Activated CD4-positive, alpha-beta T cell treated with anti-CD3 and anti-CD28 coated beads for 1 hour (primary cell): ENCODE data around the gene SORCS2.

Experiments
- DNase-seq: peaks from one replicate; pipeline ENCODE4 v3.0.0-alpha.2; 2020

The SORCS2 gene

DNA sequence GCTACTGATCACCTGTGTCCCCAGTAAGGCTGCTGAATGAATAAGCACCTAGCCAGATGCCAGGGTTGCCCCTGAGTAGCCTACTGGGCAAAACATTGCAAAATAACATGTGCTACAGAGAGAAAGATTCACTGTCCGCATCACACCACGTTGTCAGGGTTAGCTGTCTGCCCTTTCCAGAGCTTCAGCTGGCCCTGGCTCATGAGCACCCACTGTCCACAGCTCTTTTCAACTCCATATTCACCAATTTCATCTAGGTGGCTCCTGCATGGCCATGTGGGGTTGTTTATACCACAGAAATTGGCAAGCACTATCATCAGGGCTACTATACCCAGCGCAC is 470.1 kb downstream of the SORCS2 start:
- DNase-seq: no peak

DNA sequence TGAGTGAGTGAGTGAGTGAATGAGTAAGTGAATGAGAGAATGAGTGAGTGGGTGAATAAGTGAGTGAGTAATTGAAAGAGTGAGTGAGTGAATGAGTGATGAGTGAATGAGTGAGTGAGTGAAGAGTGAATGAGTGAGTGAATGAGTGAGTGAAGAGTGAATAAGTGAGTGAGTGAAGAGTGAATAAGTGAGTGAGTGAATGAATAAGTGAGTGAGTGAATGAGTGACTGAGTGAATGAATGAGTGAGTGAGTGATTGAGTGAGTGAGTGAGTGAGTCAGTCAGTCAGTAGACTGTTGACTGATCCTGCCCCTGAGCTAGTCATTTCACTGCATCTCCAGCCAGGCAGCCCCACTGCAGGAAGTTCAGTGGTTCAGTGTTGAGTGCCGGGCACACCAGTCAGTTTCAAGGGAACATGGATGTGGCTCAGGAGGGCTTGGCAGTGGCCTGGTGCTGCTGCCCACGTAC is 470.8 kb downstream of the SORCS2 start:
- DNase-seq: no peak

DNA sequence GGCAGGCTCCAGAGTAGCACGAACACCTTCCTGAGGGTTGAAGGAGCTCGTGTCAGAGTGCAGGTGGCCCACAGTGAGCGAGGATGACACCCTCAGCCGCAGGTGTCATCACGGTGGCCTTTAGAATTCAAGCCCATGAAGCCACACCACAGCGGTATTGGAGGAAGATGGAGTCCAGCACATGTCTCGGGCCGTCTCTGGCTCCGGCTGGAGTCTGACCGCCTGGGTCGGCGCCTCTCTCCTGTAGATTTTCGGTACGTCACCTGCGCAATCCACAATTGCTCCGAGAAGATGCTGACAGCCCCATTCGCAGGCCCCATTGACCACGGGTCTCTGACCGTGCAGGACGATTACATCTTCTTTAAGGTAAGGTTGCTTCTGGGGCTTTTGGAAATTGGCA is 471.8 kb downstream of the SORCS2 start:
- no peak for DNase-seq

DNA sequence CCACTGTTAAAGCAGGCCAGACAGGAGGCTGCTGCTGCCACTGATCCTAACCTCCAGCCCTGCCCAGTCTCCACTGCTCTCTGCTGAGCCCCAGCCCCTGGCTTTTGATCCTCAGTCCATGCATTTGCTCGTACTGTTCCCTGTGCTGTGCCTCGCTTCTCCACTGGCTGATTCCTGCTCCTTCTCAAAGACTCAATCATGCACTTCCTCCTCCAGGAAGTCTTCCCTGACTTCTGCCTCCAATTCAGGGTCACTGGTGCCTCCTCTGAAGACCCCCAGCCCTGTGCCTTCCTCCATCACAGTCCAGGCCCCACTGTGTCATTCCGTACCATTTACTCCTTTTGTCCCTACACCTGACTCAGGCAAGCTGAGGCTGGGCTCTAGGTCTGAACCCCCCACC is 473.0 kb downstream of the SORCS2 start:
- DNase-seq: no peak

DNA sequence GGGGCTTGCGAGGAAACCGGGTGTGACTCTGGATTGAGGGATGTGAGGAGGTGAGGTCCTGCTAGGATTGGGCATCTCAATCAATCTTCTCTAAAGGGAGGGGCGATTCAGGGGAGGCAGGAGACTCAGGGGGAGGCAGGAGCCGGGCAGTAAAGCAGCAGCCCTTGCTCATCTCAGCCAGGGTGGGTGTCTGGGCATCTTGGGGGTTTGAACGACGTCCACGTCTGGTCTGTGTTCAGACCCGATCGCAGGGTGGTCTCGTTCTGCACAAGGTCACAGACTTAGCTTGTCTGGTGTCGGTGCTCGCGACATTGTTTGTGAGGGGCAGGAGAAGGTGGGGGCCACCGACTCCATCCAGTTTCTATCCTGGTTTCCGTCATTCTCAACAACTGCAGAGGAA is 473.7 kb downstream of the SORCS2 start:
- no peak for DNase-seq

DNA sequence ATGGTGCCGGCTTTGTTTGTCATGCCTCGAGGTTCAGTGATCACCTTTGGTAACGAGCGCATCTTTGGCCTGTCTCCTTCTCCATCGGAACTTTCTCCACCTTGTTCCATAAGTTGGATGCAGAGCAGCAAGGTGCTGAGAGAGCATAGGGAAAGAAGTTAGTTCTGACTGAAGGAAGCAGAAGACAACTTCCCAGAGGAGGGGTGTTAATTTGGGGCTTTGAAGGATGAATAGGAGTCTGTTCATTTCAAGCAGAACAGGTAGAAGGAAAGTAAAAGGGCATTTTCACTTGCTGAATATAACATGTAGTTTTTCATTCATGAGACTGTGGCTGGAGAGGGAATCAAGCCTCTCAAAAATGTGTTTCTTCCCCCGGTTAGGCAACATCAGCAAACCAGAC is 474.4 kb downstream of the SORCS2 start:
- no peak for DNase-seq

DNA sequence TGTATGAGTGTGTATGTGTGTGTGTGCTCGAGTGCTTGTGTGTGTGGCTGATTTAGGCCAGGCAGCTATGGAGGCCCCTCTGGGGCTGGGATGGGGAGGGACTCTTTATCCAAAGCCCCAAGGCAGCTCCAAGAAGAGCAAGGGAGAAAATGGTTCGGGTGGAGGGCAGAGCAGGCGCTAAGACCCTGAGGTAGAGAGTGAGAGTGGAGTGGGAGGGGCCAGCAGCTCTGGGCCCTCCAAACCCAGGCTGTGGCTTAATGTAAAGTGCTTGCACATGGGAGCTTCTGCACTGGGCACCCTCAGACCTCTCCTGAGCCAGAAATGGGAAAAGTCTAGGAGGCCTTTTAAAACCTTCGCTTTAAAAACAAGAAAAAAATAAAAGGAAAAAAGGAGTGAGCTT is 475.9 kb downstream of the SORCS2 start:
- no peak for DNase-seq

DNA sequence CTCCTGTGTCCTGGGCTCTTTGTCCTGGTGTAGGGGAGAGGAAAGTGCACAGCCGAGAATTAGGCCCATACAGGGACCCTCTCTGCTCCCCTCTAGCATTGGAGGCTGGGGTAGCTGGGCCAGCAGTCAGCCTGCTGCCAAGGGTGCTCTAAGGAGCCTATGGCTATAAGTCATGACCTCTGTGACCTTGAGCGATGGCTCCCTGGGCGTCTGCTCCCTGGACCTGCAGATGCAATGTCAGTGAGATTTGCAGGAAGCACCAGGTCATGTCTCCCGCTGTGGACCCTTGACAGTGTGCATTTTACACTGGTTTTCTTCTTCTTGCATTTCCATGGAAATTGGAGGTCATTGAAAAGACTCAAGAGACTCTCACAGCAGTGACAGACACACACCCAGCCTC is 476.5 kb downstream of the SORCS2 start:
- DNase-seq: no peak

DNA sequence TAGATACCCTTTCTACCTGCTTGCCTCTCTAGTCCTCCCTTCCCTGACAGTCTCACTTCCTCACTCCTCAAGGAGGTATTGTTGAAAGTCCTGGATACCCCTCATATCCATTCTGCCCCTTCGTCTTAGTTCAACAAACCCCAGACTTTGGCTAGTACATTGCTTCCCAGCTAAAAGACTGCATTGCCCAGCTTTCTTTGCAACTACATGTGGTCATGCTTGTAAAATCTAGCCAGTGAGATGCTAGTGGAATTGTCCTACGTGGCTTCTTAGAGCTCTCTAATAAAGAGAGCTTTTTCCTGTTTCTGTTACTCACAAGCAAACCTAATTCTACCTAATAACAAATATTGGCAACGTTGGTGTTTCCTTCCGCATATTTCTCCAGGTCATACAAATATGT is 480.3 kb downstream of the SORCS2 start:
- no peak for DNase-seq

DNA sequence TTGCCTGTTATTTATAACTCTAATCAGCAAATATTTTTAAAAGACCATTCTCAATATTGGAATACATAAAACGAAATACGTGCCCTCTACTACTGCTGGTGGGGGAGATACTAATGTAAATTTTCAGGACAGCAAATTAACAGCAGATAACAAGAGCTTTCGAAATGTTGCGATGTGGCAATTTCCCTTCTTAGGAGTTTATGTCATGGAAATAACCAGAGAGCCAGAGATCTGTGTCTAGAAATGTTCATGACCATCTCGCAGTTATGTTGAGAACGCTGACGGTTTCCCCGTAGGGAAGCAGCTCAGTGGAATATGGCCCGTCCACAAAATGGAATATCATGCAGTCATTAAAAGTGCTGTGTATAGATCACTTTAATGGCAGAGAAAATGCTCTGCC is 480.8 kb downstream of the SORCS2 start:
- no peak for DNase-seq

DNA sequence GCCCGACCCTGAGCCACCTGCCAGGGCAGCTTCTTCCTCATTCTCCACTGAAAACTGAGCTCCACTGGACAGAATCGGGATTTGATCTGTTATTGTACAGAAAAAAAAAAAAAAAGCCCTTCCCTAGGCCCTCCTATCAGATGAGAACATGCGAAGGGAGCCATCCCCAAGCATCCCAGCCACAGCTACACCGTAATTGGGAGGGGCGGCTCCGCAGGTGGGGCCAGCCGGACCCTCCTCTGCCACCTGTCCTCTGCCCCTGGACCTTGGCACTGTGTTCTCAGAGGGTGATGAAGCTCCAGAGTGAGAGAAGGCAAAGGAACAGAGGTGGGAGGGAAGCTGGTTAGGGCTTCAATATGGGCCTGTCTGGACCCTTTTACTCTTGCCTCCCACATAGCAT is 482.4 kb downstream of the SORCS2 start:
- DNase-seq: no peak

DNA sequence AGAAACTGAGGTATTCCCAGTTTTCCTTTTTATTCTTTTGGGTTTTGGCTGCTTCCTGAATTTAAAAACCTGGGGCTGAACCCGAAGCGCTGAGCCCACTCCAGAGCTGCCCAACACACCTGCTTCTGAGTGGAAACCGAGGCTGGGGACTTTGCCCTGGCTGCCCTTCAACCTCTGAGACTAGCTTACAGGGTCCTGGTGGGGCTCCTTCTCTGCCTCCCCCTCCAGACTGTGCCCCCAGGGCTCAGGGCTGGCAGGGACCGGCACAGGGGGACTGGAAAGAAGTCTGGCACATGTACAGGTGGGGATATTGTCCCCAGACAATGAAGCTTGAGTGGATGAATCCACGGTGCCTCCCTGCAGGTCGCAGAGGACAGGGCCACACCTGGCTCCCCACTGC is 482.8 kb downstream of the SORCS2 start:
- no peak for DNase-seq

DNA sequence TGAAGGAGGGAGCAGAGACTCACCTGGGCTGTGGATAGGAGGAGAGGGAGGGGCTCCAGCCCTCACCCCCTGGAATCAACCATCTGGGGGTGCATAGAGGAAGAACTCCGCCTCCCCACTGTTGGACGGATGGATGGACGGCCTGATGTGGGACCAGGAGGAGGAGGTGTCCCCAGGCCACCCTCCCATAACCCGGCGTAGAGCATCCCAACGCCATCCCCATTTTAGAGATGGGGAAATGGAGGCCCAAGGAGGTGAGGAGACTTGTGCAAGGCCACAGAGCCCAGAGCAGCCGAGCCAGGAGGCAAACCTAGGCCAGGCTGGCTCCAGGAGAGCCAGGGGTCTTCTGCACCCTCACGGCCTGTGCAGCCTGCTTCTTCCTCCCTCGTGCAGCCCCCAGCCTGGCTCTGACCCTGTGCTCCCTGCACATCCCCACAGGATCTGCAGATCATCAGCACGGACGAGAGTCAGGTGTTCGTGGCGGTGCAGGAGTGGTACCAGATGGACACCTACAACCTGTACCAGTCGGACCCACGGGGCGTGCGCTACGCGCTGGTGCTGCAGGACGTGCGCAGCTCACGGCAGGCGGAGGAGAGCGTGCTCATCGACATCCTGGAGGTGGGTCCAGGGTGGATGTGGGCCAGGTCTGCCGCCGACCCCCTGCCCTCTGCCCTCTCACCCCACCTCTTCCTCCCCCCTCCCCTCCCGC is 483.4 kb downstream of the SORCS2 start:
- no peak for DNase-seq

DNA sequence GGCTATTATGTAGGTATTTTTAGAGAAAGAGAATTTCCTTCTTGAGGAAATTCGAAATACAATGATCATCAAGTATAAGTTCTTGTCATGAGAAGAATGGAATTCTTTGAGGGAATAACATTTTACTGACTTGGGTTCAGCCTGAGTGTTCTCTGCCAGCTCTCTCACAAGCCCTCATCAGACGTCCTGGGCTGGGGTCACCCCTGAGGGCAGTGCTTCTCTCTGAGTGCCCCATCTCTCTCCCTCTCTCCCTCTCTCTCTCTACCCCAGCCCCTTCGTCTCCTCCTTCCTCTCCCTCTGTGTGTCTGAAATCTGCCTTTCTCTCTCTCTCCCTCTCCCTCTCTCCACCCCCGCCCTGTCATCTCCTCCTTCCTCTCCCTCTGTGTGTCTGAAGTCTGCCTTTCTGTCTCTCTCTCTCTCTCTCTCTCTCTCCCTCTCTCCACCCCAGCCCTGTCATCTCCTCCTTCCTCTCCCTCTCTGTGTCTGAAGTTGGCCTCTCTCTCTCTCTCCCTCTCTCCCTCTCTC is 484.1 kb downstream of the SORCS2 start:
- DNase-seq: no peak

DNA sequence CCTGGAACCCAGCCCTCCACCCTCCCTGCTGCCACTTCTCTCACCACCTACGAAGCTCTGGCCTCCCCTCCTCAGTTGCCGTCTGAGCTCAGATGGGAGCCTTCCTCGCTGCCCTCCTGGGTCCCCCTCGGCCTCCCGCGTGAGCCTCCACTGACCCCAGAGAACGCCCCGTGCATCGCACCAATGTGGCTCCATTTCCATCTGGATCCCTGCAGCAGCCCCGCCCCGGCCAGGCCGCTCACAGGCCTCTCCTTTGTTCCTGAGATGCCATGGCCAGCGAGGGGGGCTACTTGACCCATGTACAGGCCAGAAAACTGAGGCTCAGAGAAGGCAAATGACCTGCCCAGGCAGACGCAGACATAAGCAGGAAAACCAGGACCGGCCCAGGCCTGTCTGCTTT is 484.7 kb downstream of the SORCS2 start:
- no peak for DNase-seq

DNA sequence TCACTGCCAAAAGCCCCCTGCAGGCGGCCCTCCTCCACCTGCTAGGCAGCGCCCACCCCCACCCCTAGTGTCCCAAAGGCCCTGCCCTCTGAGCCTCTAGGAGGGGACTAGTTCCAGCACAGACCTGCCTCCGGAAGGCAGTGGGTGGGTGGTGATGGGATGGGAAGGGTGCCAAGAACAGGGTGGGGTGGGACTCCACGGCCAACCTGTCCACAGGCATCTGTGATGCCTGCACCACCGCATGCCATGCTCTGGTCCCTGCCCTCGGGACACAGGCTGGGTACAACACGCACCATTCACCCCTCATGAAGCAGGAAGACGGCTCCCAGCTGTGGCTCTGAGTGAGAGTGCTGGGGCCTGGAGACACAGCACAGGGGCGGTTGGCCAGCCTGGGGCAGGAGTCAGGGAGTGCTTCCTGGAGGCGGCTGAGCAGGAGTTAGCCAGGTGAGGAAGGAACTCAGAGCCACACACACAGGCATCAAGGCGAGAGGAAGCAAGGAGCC is 485.5 kb downstream of the SORCS2 start:
- no peak for DNase-seq

DNA sequence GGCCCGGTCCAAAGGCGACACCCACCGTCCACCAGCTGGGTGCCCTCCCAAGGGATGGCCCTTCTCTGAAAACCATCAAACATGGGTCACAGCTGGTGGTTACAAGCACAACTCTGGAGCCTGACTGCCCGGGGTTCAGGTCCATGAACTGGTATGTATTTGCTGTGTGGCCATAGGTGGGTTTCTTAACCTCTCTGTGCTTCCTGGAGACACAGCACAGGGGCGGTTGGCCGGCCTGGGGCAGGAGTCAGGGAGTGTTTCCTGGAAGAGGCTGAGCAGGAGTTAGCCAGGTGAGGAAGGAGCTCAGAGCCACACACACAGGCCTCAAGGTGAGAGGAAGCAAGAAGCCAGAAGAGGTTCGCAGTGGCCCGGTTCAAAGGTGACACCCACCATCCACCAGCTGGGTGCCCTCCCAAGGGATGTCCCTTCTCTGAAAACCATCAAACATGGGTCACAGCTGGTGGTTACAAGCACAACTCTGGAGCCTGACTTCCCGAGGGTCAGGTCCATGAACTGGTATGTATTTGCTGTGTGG is 486.0 kb downstream of the SORCS2 start:
- DNase-seq: no peak

DNA sequence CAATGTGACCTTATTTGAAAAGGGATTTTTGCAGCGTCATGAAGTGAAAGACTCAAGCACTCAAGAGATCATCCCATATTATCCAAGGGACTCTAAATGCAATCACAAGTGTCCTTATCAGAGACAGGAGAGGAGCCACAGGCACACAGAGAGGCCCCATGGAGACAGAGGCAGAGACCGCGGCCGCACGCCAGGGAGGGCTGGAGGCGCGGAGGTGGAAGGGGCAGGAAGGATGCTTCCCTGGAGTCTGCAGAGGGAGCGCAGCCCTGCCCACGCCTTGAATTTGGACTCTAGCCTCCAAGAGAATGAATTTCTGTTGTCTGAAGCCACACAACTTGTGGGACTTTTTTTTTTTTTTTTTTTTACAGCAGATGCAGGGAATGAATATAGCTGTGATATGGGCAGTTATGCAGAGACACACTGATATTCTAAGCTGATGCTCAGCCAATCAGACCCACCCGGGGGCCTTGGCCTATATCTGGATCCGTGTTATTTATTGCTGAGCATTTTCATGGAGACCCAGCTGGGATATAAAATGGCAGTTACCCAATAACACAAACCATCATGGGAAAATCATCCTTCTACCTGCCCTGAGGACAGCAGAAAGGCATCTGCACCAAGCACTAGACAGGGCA is 487.2 kb downstream of the SORCS2 start:
- DNase-seq: no peak

DNA sequence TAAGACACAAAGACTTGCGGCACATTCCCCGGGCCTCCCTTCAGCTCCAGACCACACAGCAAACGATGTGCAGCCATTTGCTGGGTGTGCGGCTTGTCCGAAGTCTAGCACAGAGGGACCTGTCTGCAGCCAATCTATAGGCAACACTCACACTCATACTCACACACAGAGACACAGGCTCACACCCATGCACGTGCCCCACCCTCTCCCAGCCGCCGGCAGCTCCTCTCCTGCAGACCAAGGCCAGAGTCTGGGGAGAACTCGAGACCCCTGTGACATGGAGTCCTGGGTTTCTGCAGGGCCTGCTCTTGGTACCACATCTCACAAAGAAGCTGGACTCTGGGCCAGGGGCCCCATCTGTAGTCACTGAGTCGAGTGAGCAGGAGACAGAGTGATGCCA is 487.8 kb downstream of the SORCS2 start:
- DNase-seq: no peak

DNA sequence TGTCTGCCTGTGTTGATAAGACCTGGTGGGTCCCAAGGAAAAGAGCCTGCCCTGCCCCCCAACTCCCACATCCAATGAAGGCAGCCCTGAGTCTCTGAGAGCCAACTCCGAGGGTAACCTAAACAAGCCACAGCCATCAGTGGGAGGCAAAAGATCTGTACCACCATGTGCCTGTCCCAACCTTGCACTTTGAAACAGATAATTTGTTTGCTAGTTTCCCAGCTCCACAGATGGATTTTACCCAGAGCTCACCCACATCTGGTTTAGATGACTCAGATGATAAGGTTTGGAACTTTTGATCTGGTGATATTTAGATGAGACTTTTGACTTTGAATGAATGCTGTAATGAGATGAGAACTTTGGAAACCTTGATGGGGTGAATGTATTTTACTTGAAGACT is 488.4 kb downstream of the SORCS2 start:
- DNase-seq: no peak

DNA sequence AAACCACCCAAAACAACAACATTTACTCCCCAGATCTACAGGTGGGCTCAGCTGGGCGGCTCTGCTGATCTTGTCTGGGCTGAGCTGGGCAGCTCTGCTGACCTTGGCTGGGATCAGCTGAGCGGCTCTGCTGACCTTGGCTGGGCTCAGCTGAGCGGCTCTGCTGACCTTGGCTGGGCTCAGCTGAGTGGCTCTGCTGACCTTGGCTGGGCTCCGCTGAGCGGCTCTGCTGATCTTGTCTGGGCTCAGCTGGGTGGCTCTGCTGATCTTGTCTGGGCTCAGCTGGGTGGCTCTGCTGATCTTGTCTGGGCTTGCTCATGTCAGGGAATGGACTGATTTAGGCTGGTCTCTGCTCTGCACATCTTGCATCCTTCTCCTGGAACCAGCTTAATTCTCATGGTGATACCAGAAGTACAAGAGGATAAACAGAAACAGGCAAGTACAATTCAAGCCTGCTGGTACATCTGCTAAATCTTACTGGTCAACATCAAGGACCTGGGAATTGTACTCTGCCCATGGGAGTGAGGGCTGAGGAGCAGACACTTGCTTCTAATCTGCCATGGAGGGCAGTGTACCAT is 490.9 kb downstream of the SORCS2 start:
- no peak for DNase-seq

DNA sequence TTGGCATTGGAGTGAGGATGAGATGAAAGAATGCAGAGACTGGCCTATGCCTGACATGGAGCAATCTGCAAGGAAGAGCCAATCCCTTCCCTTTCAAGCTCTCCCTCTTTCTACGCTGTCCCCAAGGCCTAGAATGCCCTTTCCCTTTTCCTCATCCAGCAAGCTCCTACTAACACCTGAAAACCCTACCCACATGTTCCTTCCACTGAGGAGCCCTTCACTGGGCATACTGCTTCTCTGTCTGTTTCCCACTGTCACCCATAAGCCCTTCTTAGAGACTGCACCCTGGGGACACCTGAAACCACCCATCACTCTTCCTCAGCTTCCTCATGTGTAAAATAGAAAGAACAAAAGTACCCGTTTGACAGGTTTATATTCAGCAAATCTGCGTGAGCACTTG is 492.0 kb downstream of the SORCS2 start:
- DNase-seq: no peak

DNA sequence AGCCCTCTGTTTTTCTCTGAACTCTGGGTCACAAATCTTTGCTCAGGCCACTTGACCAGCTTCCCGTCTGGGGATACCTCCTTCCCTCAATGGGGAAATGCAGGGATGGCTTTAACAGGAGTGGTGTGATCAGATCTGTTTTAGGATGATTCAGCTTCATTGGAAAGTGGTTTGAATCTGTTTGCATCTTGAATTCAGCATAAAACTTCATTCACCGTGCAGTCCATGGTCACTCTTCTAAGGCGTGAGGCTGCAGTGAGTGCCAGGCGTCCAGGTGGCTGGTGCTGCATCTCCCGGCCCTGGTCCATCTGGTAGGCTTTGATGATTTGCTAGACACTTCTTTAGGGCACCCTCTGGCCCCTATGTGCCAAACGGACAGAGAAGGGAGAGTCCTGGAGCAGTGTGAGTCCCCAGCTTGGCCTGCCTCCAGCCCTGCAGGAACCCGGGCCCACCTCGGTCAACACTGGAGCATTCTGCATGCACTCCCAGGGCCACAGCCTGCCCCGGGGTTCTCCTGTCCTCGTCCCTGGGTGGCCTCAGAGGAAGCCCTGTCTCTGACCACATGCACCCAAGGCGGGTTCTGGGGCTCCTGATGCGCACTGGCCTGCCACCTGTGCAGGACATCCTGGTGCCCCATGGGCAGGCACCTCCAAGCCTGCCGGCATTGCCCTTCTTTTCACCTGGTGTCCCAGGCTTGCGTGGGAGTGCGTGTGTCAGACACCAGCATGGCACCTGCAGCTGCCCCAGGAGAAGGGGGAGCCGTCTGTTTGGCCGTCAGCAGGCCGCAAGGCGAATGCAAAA is 493.9 kb downstream of the SORCS2 start:
- no peak for DNase-seq
